GM12878 (cell line): ENCODE measurements around the gene RAB30. TPM values are rescaled to one million over a fixed set of nuclear protein-coding genes. Genes with fewer than 3 reads are reported as not detected.
"Not testable (repeated sequence)": the region's sequence is repeated elsewhere in the genome, so short reads cannot be mapped to it uniquely, and the experiment has no call there.

ENCODE experiments used
- ATAC-seq: fragments of 200-7000 bp; cut with Tn5 transposase; 3 replicates; pipeline ENCODE4 v1.9.1; 2020; ENCODE audit warnings: mild to moderate bottlenecking, moderate library complexity
- BruUV-seq: library from RNA; stranded (reverse); fragments of 400-500 nt; replicated peaks from 2 replicates; lab custom pipeline; 2021; lab: Mats Ljungman, UMichigan
- CTCF ChIA-PET: fragments of 300-600 bp; sonication (Branson Sonifier 250); formaldehyde crosslinking; extraction: SDS; loops from one replicate; lab custom pipeline; 2021; ENCODE audit warnings: inconsistent platforms; lab: Yijun Ruan, JAX
- POLR2A ChIA-PET: fragments of 350-600 bp; formaldehyde crosslinking; extraction: SDS; loops from one replicate; lab custom pipeline; 2021; ENCODE audit warnings: inconsistent platforms; lab: Charles Lee
- RAD21 ChIA-PET: fragments of 300-600 bp; sonication (Branson Sonifier 250); formaldehyde crosslinking; loops from one replicate; lab custom pipeline; 2023; ENCODE audit warnings: antibody characterized with exemption; ENCODE audit not compliant: unreplicated experiment; lab: Charles Lee
- SMC1A ChIA-PET: fragments of 300-600 bp; sonication (Branson Sonifier 250); formaldehyde crosslinking; loops from one replicate; lab custom pipeline; 2023; ENCODE audit not compliant: unreplicated experiment, uncharacterized antibody; lab: Charles Lee
- DNase-seq: peaks from one replicate; pipeline ENCODE4 v3.0.0-alpha.2; 2011; ENCODE audit warnings: low read depth, low spot score
- FAIRE-seq: peaks from 3 replicates; lab custom pipeline; 2011; peaks lifted over from hg19 to GRCh38; lab: Jason Lieb, UNC
- H2AFZ ChIP-seq: 2 replicates; pipeline ENCODE4 v1.6.0; 2011; ENCODE audit warnings: low read depth, low read length, control low read depth; ENCODE audit not compliant: control insufficient read depth
- H3K27ac ChIP-seq: 2 replicates; pipeline ENCODE4 v1.5.1; 2011; ENCODE audit warnings: control low read depth; ENCODE audit not compliant: control insufficient read depth, insufficient read depth
- H3K27me3 ChIP-seq, 2 experiments: replicated peaks in 1 of 2; 2 replicates each; pipeline versions ENCODE4 v1.6.0 to v1.6.1; 2011; ENCODE audit warnings: low read length in 1 of 2; ENCODE audit not compliant: control insufficient read depth in 2 of 2, insufficient read depth in 2 of 2
- H3K36me3 ChIP-seq, 2 experiments: 2 replicates each; pipeline ENCODE4 v1.5.1; 2011; ENCODE audit warnings: low read length in 1 of 2; ENCODE audit not compliant: control insufficient read depth in 2 of 2, insufficient read depth in 2 of 2
- H3K4me1 ChIP-seq: 2 replicates; pipeline ENCODE4 v1.6.1; 2011; ENCODE audit warnings: mild to moderate bottlenecking, low read length, moderate library complexity, mixed read lengths; ENCODE audit not compliant: control insufficient read depth, insufficient read depth
- H3K4me2 ChIP-seq: 2 replicates; pipeline ENCODE4 v1.6.0; 2011; ENCODE audit warnings: control low read depth; ENCODE audit not compliant: control insufficient read depth, insufficient read depth
- H3K4me3 ChIP-seq: fragments of 200-600 bp; sonication (generic); 2 replicates; pipeline ENCODE4 v1.5.1; 2016
- H3K79me2 ChIP-seq: 2 replicates; pipeline ENCODE4 v1.6.0; 2011; ENCODE audit warnings: low read length; ENCODE audit not compliant: control insufficient read depth, insufficient read depth
- H3K9ac ChIP-seq: 2 replicates; pipeline ENCODE4 v1.8.0; 2011; ENCODE audit warnings: low read length, control low read depth, mixed read lengths; ENCODE audit not compliant: control insufficient read depth, insufficient read depth
- H3K9me3 ChIP-seq: replicated peaks from 3 replicates; pipeline ENCODE4 v1.5.1; 2011; ENCODE audit warnings: mild to moderate bottlenecking, low read length; ENCODE audit not compliant: control insufficient read depth, insufficient read depth
- H4K20me1 ChIP-seq: 2 replicates; pipeline ENCODE4 v1.6.0; 2011; ENCODE audit not compliant: control insufficient read depth, insufficient read depth
- BCL11A ChIP-seq: IDR thresholded peaks from 2 replicates; pipeline ENCODE4 v1.6.1; 2011; ENCODE audit warnings: low read depth, low read length
- CBX5 ChIP-seq: sonication (generic); IDR thresholded peaks from 2 replicates; pipeline ENCODE4 v1.6.1; 2016; ENCODE audit warnings: low read depth, moderate library complexity, mild to moderate bottlenecking, inconsistent platforms
- CREB1 ChIP-seq: IDR thresholded peaks from 2 replicates; pipeline ENCODE4 v1.6.1; 2012; ENCODE audit warnings: low read depth, mild to moderate bottlenecking, inconsistent platforms
- ETV6 ChIP-seq, 2 experiments: fragments of 450-650 bp in 1 of 2; IDR thresholded peaks in 1 of 2; conservative IDR thresholded peaks in 1 of 2; 2 replicates each; pipeline ENCODE4 v1.6.1; 2014; ENCODE audit warnings: antibody characterized with exemption in 1 of 2, borderline replicate concordance in 1 of 2, low read depth in 1 of 2, mild to moderate bottlenecking in 1 of 2, moderate library complexity in 1 of 2
- IKZF1 ChIP-seq: fragments of 450-650 bp; conservative IDR thresholded peaks from 2 replicates; pipeline ENCODE4 v1.6.1; 2017; ENCODE audit warnings: antibody characterized with exemption, mild to moderate bottlenecking
- MEF2A ChIP-seq: IDR thresholded peaks from 2 replicates; pipeline ENCODE4 v1.6.1; 2011; ENCODE audit warnings: low read depth, mild to moderate bottlenecking, low read length, moderate library complexity; ENCODE audit not compliant: insufficient read depth
- NBN ChIP-seq: fragments of 450-650 bp; IDR thresholded peaks from 2 replicates; pipeline ENCODE4 v1.6.1; 2016
- NFIC ChIP-seq: IDR thresholded peaks from 2 replicates; pipeline ENCODE4 v1.6.1; 2012; ENCODE audit warnings: low read depth, mild to moderate bottlenecking, inconsistent platforms, low read length, moderate library complexity
- NFYB ChIP-seq: IDR thresholded peaks from 2 replicates; pipeline ENCODE4 v1.6.1; 2011; ENCODE audit warnings: low read depth, mild to moderate bottlenecking, low read length, improper control_type of control experiment, moderate library complexity; ENCODE audit not compliant: insufficient read depth
- PAX5 ChIP-seq: IDR thresholded peaks from 2 replicates; pipeline ENCODE4 v1.6.1; 2011; ENCODE audit warnings: low read depth, low read length, borderline replicate concordance
- PML ChIP-seq: IDR thresholded peaks from 2 replicates; pipeline ENCODE4 v1.6.1; 2012; ENCODE audit warnings: low read length, inconsistent platforms
- POLR2AphosphoS5 ChIP-seq: IDR thresholded peaks from 2 replicates; pipeline ENCODE4 v1.6.1; 2011; ENCODE audit warnings: mild to moderate bottlenecking, low read length, inconsistent platforms
- POU2F2 ChIP-seq: IDR thresholded peaks from 3 replicates; pipeline ENCODE4 v1.6.1; 2011; ENCODE audit warnings: low read depth, mild to moderate bottlenecking, low read length, borderline replicate concordance
- SMAD5 ChIP-seq: IDR thresholded peaks from 2 replicates; pipeline ENCODE4 v1.6.1; 2016; ENCODE audit warnings: antibody characterized with exemption, low read depth
- SP1 ChIP-seq: IDR thresholded peaks from one replicate; pipeline ENCODE4 v1.6.1; 2011; ENCODE audit warnings: low read depth, low read length
- TAF1 ChIP-seq: IDR thresholded peaks from 2 replicates; pipeline ENCODE4 v1.6.1; 2011; ENCODE audit warnings: mild to moderate bottlenecking, low read depth, low read length, borderline replicate concordance
- TARDBP ChIP-seq: IDR thresholded peaks from 2 replicates; pipeline ENCODE4 v1.6.1; 2016; ENCODE audit warnings: borderline replicate concordance
- TCF7 ChIP-seq: IDR thresholded peaks from 2 replicates; pipeline ENCODE4 v1.6.1; 2014; ENCODE audit warnings: antibody characterized with exemption, borderline replicate concordance
- WGBS: methylation state at CpG from one replicate; pipeline ENCODE4 v1.1.6; 2016; ENCODE audit warnings: low lambda C conversion rate; ENCODE audit not compliant: insufficient replicate concordance, insufficient coverage; ENCODE audit errors: missing lambda C conversion rate; 5-methylcytosine and 5-hydroxymethylcytosine counted together
- in situ Hi-C: fragments of 300-500 bp; cut with MboI; formaldehyde crosslinking; loops from 9 replicates; pipeline ENCODE4 v1.14.3; 2018; ENCODE audit warnings: mixed read lengths
- intact Hi-C: fragments of 100-400 bp; cut with micrococcal nuclease; formaldehyde crosslinking; loops from one replicate; pipeline ENCODE4 v1.14.2; 2022; ENCODE audit not compliant: unreplicated experiment
- polyA plus RNA-seq, 11 experiments: library from polyadenylated mRNA; depleted of rRNA in 4 of 11; unstranded in 6 of 11; stranded (reverse) in 5 of 11; fragments of >200 nt; fragmentation: Nextera tagmentation in 4 of 11; fragmentation: Illumina TruSeq in 1 of 11; extraction: Ambion mirVana in 4 of 11; extraction: Trizol in 1 of 11; gene quantifications; 1 replicate in 1 of 11; 2 replicates in 10 of 11; pipeline versions ENCODE4 v1.2.1 to v1.2.3, GENCODE V29; 2011 to 2016; ENCODE audit warnings: inconsistent platforms in 2 of 11, missing spikeins in 2 of 11, low read depth in 1 of 11
- total RNA-seq, 4 experiments: library from RNA; depleted of rRNA in 3 of 4; stranded (reverse); fragments of >200 nt in 3 of 4; fragmentation: Illumina TruSeq in 1 of 4; extraction: Trizol in 1 of 4; gene quantifications; 2 replicates each; pipeline versions ENCODE4 v1.2.1 to v1.2.3, GENCODE V29; 2013 to 2021
- TF ChIP-seq, protein P1 (sequence below): fragments of 450-650 bp; IDR thresholded peaks from 2 replicates; pipeline ENCODE4 v1.6.1; 2016; ENCODE audit warnings: mild to moderate bottlenecking
- TF ChIP-seq, protein P2 (sequence below): fragments of 450-650 bp; IDR thresholded peaks from 2 replicates; pipeline ENCODE4 v1.6.1; 2017; ENCODE audit warnings: low read depth, mild to moderate bottlenecking, moderate library complexity
- TF ChIP-seq, protein P3 (sequence below): fragments of 450-650 bp; IDR thresholded peaks from 2 replicates; pipeline ENCODE4 v1.6.1; 2016; ENCODE audit warnings: mild to moderate bottlenecking

RAB30 gene
- total and polyA plus RNA-seq, 10 of the 15 experiments (the other 5 are each of a cell fraction or from before 2014, with no cell fraction given) = 9.8 to 26.7 (median 19.2) TPM

DNA sequence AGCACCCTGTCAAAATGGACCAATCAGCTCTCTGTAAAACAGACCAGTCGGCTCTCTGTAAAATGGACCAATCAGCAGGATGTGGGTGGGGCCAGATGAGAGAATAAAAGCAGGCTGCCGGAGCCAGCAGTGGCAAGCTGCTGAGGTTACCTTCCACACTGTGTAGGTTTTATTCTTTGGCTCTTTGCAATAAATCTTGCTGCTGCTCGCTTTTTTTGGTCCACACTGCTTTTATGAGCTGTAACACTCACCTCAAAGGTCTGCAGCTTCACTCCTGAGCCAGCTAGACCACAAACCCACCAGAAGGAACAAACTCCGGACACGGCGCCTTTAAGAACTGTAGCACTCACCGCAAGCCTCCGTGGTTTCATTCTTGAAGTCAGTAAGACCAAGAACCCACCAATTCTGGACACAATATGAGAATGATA, 100.2 kb downstream of the RAB30 start:
- H2AFZ ChIP-seq, H3K79me2 ChIP-seq, H3K9me3 ChIP-seq, H3K36me3 ChIP-seq, in situ Hi-C loops, H4K20me1 ChIP-seq, BruUV-seq, H3K27me3 ChIP-seq, H3K9ac ChIP-seq: not testable (repeated sequence)
- intact Hi-C loops = loop anchor here (1.0 to 5.0 kb wide), 3 partner anchors 44 to 185 kb away; partner anchors contain the start of gene PCF11
- Histone ChIP-seq H3K4me2 (peak overlapping the region; percentile 64; the same call in 1 of the 2 replicates), H3K27ac (peak overlapping the region; percentile 85), H3K4me1 (peaks cover 41% of the 10 kb centered on the region), H3K4me3 (peak overlapping the region; percentile 32)
- FAIRE-seq (peak; percentile 71), ATAC-seq (peak; percentile 78), DNase-seq (peak; percentile 68)
- 1% methylated on average over 8 of the region's 8 CpGs for WGBS
- CTCF ChIA-PET = interaction anchor here (0.6 to 2.3 kb wide), 10 partner anchors 10 to 278 kb away, joined by 3 to 9 read pairs (median 4); no protein-coding TSS in a partner anchor
- RAD21 ChIA-PET = interaction anchor here (0.8 to 2.3 kb wide), 17 partner anchors 9 to 185 kb away, joined by 3 to 16 read pairs (median 7); partner anchors contain the start of gene PCF11
- POLR2A ChIA-PET = interaction anchor here (0.6 to 4.5 kb wide), 13 partner anchors 10 to 104 kb away, joined by 3 to 25 read pairs (median 4); partner anchors contain the start of genes DDIAS and RAB30
- SMC1A ChIA-PET = interaction anchor here (0.9 to 4.5 kb wide), 17 partner anchors 9 to 209 kb away, joined by 3 to 51 read pairs (median 8); no protein-coding TSS in a partner anchor
- TF ChIP-seq ETV6 (conservative IDR thresholded peaks at IDR 0.05 in 1 of 2, IDR thresholded peaks at IDR 0.05 in 1 of 2; ENCODE audit: borderline replicate concordance in 1 of 2, low read depth in 1 of 2) = peak in 1 of 2 experiments; percentile 36; a peak in 1 of 4 replicates
- TF ChIP-seq PAX5 = peak; percentile 41; the same call in 1 of the 2 replicates
- TF ChIP-seq, protein P1, sequence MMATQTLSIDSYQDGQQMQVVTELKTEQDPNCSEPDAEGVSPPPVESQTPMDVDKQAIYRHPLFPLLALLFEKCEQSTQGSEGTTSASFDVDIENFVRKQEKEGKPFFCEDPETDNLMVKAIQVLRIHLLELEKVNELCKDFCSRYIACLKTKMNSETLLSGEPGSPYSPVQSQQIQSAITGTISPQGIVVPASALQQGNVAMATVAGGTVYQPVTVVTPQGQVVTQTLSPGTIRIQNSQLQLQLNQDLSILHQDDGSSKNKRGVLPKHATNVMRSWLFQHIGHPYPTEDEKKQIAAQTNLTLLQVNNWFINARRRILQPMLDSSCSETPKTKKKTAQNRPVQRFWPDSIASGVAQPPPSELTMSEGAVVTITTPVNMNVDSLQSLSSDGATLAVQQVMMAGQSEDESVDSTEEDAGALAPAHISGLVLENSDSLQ = 0 out of 2 replicates have a peak, but pooled peaks have one; percentile 23
- peak; percentile 58; the same call in 1 of the 2 replicates for TF ChIP-seq SMAD5
- TF ChIP-seq POU2F2 = peak; percentile 48; the same call in 1 of the 3 replicates
- TF ChIP-seq TCF7 = peak; percentile 59; the same call in 1 of the 2 replicates
- TF ChIP-seq, protein P2, sequence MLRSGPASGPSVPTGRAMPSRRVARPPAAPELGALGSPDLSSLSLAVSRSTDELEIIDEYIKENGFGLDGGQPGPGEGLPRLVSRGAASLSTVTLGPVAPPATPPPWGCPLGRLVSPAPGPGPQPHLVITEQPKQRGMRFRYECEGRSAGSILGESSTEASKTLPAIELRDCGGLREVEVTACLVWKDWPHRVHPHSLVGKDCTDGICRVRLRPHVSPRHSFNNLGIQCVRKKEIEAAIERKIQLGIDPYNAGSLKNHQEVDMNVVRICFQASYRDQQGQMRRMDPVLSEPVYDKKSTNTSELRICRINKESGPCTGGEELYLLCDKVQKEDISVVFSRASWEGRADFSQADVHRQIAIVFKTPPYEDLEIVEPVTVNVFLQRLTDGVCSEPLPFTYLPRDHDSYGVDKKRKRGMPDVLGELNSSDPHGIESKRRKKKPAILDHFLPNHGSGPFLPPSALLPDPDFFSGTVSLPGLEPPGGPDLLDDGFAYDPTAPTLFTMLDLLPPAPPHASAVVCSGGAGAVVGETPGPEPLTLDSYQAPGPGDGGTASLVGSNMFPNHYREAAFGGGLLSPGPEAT = peak; percentile 62; the same call in 1 of the 2 replicates
- TF ChIP-seq POLR2AphosphoS5 = peak; percentile 84
- TF ChIP-seq TARDBP = 0 out of 2 replicates have a peak, but pooled peaks have one; percentile 35
- TF ChIP-seq CREB1 = 0 out of 2 replicates have a peak, but pooled peaks have one; percentile 7
- 0 out of 2 replicates have a peak, but pooled peaks have one; percentile 38 for TF ChIP-seq IKZF1
- peak; percentile 71 for TF ChIP-seq BCL11A
- peak; percentile 51; the same call in 1 of the 2 replicates for TF ChIP-seq NBN
- peak; percentile 83 for TF ChIP-seq CBX5
- 0 out of 2 replicates have a peak, but pooled peaks have one; percentile 54 for TF ChIP-seq MEF2A
- TF ChIP-seq, protein P3, sequence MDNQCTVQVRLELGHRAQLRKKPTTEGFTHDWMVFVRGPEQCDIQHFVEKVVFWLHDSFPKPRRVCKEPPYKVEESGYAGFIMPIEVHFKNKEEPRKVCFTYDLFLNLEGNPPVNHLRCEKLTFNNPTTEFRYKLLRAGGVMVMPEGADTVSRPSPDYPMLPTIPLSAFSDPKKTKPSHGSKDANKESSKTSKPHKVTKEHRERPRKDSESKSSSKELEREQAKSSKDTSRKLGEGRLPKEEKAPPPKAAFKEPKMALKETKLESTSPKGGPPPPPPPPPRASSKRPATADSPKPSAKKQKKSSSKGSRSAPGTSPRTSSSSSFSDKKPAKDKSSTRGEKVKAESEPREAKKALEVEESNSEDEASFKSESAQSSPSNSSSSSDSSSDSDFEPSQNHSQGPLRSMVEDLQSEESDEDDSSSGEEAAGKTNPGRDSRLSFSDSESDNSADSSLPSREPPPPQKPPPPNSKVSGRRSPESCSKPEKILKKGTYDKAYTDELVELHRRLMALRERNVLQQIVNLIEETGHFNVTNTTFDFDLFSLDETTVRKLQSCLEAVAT = peak; percentile 91
- TF ChIP-seq SP1 = peak; percentile 3
- peak; percentile 75 for TF ChIP-seq PML
- TF ChIP-seq NFIC = peak; percentile 87
- TF ChIP-seq NFYB = peak; percentile 91
- peak; percentile 21; the same call in 1 of the 2 replicates for TF ChIP-seq TAF1
